T-helper 9 cell (primary cell): ENCODE results near the gene GPATCH4.
"Not testable (repeated sequence)": the region's sequence is repeated elsewhere in the genome, so short reads cannot be mapped to it uniquely, and the experiment has no call there.

Experiments used
- DNase-seq: peaks from one replicate; pipeline ENCODE4 v3.0.0-alpha.2; 2020

GPATCH4 gene

GRCh38 chr1:156625436-156626078, 24.3 kb upstream of the GPATCH4 start:
- DNase-seq: peak; percentile 75

- DNase-seq: no peak
Observed at GRCh38 chr1:156624814-156625435, 23.6 kb upstream of the GPATCH4 start.

GRCh38 chr1:156623946-156624813, 22.9 kb upstream of the GPATCH4 start:
- DNase-seq: peak; percentile 24

- no peak for DNase-seq
Observed at GRCh38 chr1:156622581-156623297, 21.5 kb upstream of the GPATCH4 start.

GRCh38 chr1:156619582-156619955, 18.3 kb upstream of the GPATCH4 start:
- no peak for DNase-seq

- DNase-seq: no peak
Observed at GRCh38 chr1:156618853-156619581, 17.7 kb upstream of the GPATCH4 start, which contains the start of gene HAPLN2. TSS of gene HAPLN2 (plus strand) at chr1:156619415. CDS start at chr1:156623491, 4,076 bp downstream.

GRCh38 chr1:156616463-156616862, 15.2 kb upstream of the GPATCH4 start:
- DNase-seq: no peak

- no peak for DNase-seq
Observed at GRCh38 chr1:156615946-156616345, 14.7 kb upstream of the GPATCH4 start.

GRCh38 chr1:156612666-156613065, 11.4 kb upstream of the GPATCH4 start:
- no peak for DNase-seq

- not testable (repeated sequence) for DNase-seq
Observed at GRCh38 chr1:156610072-156610471, 8.8 kb upstream of the GPATCH4 start.

- DNase-seq: peak; percentile 46
Observed at GRCh38 chr1:156608981-156609380, 7.7 kb upstream of the GPATCH4 start.

GRCh38 chr1:156608036-156608674, 6.9 kb upstream of the GPATCH4 start:
- peak; percentile 36 for DNase-seq

- not testable (repeated sequence) for DNase-seq
Observed at GRCh38 chr1:156607344-156607743, 6.1 kb upstream of the GPATCH4 start.

- no peak for DNase-seq
Observed at GRCh38 chr1:156602557-156602993, 1.3 kb upstream of the GPATCH4 start.

- no peak for DNase-seq
Observed at GRCh38 chr1:156601892-156602291, 613 bp upstream of the GPATCH4 start.

- DNase-seq: no peak
Observed at GRCh38 chr1:156600733-156601121, 552 bp downstream of the GPATCH4 start.

- DNase-seq: no peak
Observed at GRCh38 chr1:156599811-156600210, 1.5 kb downstream of the GPATCH4 start.

GRCh38 chr1:156598731-156599432, 2.4 kb downstream of the GPATCH4 start:
- DNase-seq: no peak

GRCh38 chr1:156598125-156598524, 3.2 kb downstream of the GPATCH4 start:
- no peak for DNase-seq

GRCh38 chr1:156596426-156596825, 4.9 kb downstream of the GPATCH4 start:
- DNase-seq: no peak

- no peak for DNase-seq
Observed at GRCh38 chr1:156595016-156595415, 6.3 kb downstream of the GPATCH4 start.
